Panc1 (cell line): ENCODE data around the gene SCEL. TPM values are rescaled to one million over a fixed set of nuclear protein-coding genes. Genes with fewer than 3 reads are reported as not detected.

Experiments
- ATAC-seq: fragments of 200-7000 bp; cut with Tn5 transposase; 2 replicates; pipeline ENCODE4 v1.9.1; 2020; ENCODE audit warnings: mild to moderate bottlenecking, moderate library complexity
- BruUV-seq: library from RNA; stranded (reverse); fragments of 400-500 nt; replicated peaks from 2 replicates; lab custom pipeline; 2021; lab: Mats Ljungman, UMichigan
- CTCF ChIA-PET: fragments of 300-600 bp; sonication (Branson Sonifier 250); formaldehyde crosslinking; loops from one replicate; lab custom pipeline; 2022; ENCODE audit warnings: antibody characterized with exemption; lab: Charles Lee
- POLR2A ChIA-PET: fragments of 300-600 bp; sonication (Branson Sonifier 250); formaldehyde crosslinking; loops from one replicate; lab custom pipeline; 2022; ENCODE audit warnings: antibody characterized with exemption; lab: Charles Lee
- DNase-seq: peaks from one replicate; pipeline ENCODE4 v3.0.0-alpha.2; 2010; ENCODE audit warnings: low read depth, low spot score
- H3K27ac ChIP-seq: 2 replicates; pipeline ENCODE4 v1.5.1; 2011; ENCODE audit warnings: mild to moderate bottlenecking, low read length, inconsistent platforms
- H3K27me3 ChIP-seq: fragments of 200-500 bp; sonication (Bioruptor generic); 2 replicates; pipeline ENCODE4 v1.6.0; 2014; ENCODE audit warnings: low read length, inconsistent platforms; ENCODE audit not compliant: control insufficient read depth, insufficient read depth
- H3K36me3 ChIP-seq: fragments of 200-500 bp; sonication (Bioruptor generic); 2 replicates; pipeline ENCODE4 v1.5.1; 2014; ENCODE audit warnings: inconsistent platforms, mild to moderate bottlenecking, low read length, moderate library complexity; ENCODE audit not compliant: control insufficient read depth, insufficient read depth
- H3K4me1 ChIP-seq: 2 replicates; pipeline ENCODE4 v1.5.1; 2011; ENCODE audit warnings: inconsistent platforms, mild to moderate bottlenecking, low read length, moderate library complexity; ENCODE audit not compliant: control insufficient read depth, insufficient read depth
- H3K4me3 ChIP-seq, 2 experiments: 2 replicates each; pipeline ENCODE4 v1.5.1; 2011 to 2012; ENCODE audit warnings: low read depth in 2 of 2, low read length in 2 of 2, mild to moderate bottlenecking in 2 of 2, inconsistent platforms in 1 of 2, moderate library complexity in 1 of 2
- H3K9me3 ChIP-seq: fragments of 200-500 bp; sonication (Bioruptor generic); 2 replicates; pipeline ENCODE4 v1.5.1; 2014; ENCODE audit warnings: low read depth, mild to moderate bottlenecking, inconsistent platforms, low read length, moderate library complexity; ENCODE audit not compliant: control insufficient read depth, insufficient read depth
- CTCF ChIP-seq: fragments of 450-650 bp; IDR thresholded peaks from 2 replicates; pipeline ENCODE4 v1.5.1; 2017; ENCODE audit warnings: mild to moderate bottlenecking
- POLR2AphosphoS5 ChIP-seq: IDR thresholded peaks from 2 replicates; pipeline ENCODE4 v1.6.1; 2012; ENCODE audit warnings: mild to moderate bottlenecking, low read depth, low read length, moderate library complexity
- REST ChIP-seq, 2 experiments: IDR thresholded peaks; 2 replicates each; pipeline ENCODE4 v1.6.1; 2011 to 2012; ENCODE audit warnings: low read depth in 2 of 2, control low read depth in 1 of 2, low read length in 1 of 2, mild to moderate bottlenecking in 1 of 2, moderate library complexity in 1 of 2; ENCODE audit not compliant: insufficient read depth in 1 of 2
- SIN3A ChIP-seq: IDR thresholded peaks from 2 replicates; pipeline ENCODE4 v1.6.1; 2012; ENCODE audit warnings: low read depth, mild to moderate bottlenecking, low read length, moderate library complexity, borderline replicate concordance; ENCODE audit not compliant: insufficient read depth
- TCF7L2 ChIP-seq: IDR thresholded peaks from 2 replicates; pipeline ENCODE4 v1.6.1; 2011; ENCODE audit warnings: mild to moderate bottlenecking, low read depth, low read length, inconsistent platforms
- in situ Hi-C: cut with HindIII; loops from 2 replicates; pipeline ENCODE4 v1.10.0; 2016; ENCODE audit warnings: low sequenced_read_pairs, low pct_unique_long_range_greater_than_20kb
- intact Hi-C: fragments of 100-400 bp; cut with micrococcal nuclease; formaldehyde crosslinking; loops from one replicate; pipeline ENCODE4 v1.10.0; 2022; ENCODE audit not compliant: unreplicated experiment
- total RNA-seq: library from RNA; stranded (reverse); gene quantifications from one replicate; pipeline ENCODE4 v1.2.1, GENCODE V29; 2021; ENCODE audit not compliant: unreplicated experiment

Gene SCEL
- total RNA-seq, 1 experiment from 2014 or later, result not detected

GRCh38 chr13:77544355-77544754 lies 8.8 kb downstream of the SCEL start:
- intact Hi-C loops, result no loop called here
- ATAC-seq (no peak), DNase-seq (no peak)
- H3K27me3 ChIP-seq, result no peaks in the 10 kb centered on the region
- ChIA-PET POLR2A (no interaction called here), CTCF (no interaction called here)
- no peak overlapping the region for H3K4me3 ChIP-seq
- in situ Hi-C loops, result no loop called here
- no peak overlapping the region for H3K27ac ChIP-seq
- no TSS peak for BruUV-seq
- H3K4me1 ChIP-seq, result no peaks in the 10 kb centered on the region
- H3K36me3 ChIP-seq, result no peaks in the 10 kb centered on the region
- no peaks in the 10 kb centered on the region for H3K9me3 ChIP-seq
- TF ChIP-seq REST (IDR thresholded peaks at IDR 0.05; ENCODE audit: insufficient read depth in 1 of 2, low read depth in 2 of 2, low read length in 1 of 2), result no peak
- TF ChIP-seq SIN3A, result no peak
- no peak for TF ChIP-seq TCF7L2
- no peak for TF ChIP-seq POLR2AphosphoS5
- no peak for TF ChIP-seq CTCF

GRCh38 chr13:77544758-77545338 lies 9.3 kb downstream of the SCEL start:
- H3K9me3 ChIP-seq, result no peaks in the 10 kb centered on the region
- BruUV-seq, result no TSS peak
- H3K4me1 ChIP-seq, result no peaks in the 10 kb centered on the region

More at GRCh38 chr13:77544758-77545338, 9.3 kb downstream of the SCEL start:
- intact Hi-C loops (no loop called here), in situ Hi-C loops (no loop called here)
- Histone ChIP-seq H3K27me3 (no peaks in the 10 kb centered on the region), H3K4me3 (no peak overlapping the region), H3K36me3 (no peaks in the 10 kb centered on the region), H3K27ac (no peak overlapping the region)
- DNase-seq, result no peak
- CTCF ChIA-PET, result no interaction called here
- POLR2A ChIA-PET, result no interaction called here
- TF ChIP-seq TCF7L2 (no peak), SIN3A (no peak), CTCF (no peak), REST (IDR thresholded peaks at IDR 0.05; ENCODE audit: insufficient read depth in 1 of 2, low read depth in 2 of 2, low read length in 1 of 2) (no peak), POLR2AphosphoS5 (no peak)
- ATAC-seq, result no peak
